NCI-H2227 (cell line): ENCODE results near the gene CROCC.
A peak's percentile ranks its signal among the peaks of the same experiment; 100 is the strongest.

Source experiments
- DNase-seq: peaks from one replicate; lab custom pipeline; 2025; ENCODE audit not compliant: unreplicated experiment; lab: John Stamatoyannopoulos, UW

The CROCC gene

GRCh38 chr1:16966282-16966681 lies 44.6 kb downstream of the CROCC start:
- no peak for DNase-seq

DNA sequence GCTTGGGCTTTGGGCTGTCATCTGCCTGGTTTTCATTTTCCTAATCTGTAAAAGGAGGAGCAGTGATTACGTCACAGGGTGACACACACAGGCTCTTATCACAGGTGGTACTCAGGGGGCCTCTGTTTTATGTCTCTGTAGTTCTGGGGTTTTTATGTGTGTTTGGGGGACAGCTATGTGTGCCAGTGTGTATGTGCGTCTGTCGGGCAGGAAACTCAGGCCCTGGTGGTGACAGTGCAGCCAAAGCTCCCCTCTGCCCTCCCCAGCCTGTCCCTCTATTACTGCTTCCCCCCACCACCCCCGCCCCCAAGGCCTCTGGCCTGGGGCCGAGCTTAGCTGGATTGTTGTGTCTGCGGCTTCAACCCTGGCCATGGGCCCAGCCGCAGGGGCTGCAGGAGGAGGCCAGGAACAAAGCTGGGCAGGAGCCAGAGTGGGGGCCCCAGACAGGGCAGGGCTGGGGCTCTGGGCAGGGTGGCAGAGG lies 45.4 kb downstream of the CROCC start:
- no peak for DNase-seq

GRCh38 chr1:16967962-16968361 lies 46.2 kb downstream of the CROCC start:
- DNase-seq: no peak

DNA sequence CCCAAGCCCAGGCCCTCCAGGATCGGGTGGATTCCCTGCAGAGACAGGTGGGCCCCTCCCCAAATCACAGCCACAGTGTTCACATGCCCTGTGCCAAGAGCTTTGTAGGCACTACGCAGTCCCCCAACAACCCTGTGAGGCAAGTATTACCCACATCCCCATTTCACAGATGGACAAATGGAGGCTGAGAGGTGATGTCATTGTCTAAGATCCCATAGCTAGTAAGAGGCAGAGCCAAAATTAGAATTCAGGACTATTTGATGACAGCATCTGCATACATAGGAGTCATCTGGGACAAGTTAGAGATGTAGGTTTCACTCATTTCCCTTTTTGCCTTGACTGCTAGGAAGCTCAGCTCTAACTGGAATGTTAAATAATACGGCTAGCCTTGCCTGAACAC lies 46.6 kb downstream of the CROCC start:
- DNase-seq: no peak

- DNase-seq: no peak
Observed at GRCh38 chr1:16969057-16969611, 47.4 kb downstream of the CROCC start.

- no peak for DNase-seq
Observed at GRCh38 chr1:16969651-16970050, 47.9 kb downstream of the CROCC start.

DNA sequence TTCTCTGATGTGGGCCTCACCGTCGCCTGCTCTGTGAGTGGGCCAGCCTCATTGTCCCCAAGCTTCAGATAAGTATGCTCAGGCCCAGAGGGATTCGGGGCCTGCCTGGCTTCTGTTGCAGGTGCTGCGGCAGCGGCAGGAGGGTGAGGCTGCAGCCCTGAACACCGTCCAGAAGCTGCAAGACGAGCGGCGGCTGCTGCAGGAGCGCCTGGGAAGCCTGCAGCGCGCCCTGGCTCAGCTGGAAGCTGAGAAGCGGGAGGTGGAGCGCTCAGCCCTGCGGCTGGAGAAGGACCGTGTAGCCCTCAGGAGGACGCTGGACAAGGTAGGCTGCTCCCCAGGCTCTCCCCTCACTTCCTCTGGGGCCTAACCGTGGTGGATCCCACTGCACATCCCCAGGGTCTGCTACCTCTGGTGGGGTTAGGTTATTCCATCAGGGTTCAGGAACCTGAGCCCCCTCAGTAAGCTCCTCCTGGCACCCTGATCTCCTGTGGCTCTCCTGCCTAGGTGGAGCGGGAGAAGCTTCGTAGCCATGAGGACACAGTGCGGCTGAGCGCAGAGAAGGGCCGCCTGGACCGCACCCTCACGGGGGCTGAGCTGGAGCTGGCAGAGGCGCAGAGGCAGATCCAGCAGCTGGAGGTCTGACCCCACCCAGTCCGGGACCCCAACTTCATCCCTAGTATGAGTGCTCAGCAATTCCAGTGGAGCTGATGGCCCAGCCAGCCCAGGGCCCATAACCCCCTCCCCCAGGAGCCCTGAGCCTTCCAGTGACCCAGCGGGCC lies 48.6 kb downstream of the CROCC start:
- DNase-seq: no peak

DNA sequence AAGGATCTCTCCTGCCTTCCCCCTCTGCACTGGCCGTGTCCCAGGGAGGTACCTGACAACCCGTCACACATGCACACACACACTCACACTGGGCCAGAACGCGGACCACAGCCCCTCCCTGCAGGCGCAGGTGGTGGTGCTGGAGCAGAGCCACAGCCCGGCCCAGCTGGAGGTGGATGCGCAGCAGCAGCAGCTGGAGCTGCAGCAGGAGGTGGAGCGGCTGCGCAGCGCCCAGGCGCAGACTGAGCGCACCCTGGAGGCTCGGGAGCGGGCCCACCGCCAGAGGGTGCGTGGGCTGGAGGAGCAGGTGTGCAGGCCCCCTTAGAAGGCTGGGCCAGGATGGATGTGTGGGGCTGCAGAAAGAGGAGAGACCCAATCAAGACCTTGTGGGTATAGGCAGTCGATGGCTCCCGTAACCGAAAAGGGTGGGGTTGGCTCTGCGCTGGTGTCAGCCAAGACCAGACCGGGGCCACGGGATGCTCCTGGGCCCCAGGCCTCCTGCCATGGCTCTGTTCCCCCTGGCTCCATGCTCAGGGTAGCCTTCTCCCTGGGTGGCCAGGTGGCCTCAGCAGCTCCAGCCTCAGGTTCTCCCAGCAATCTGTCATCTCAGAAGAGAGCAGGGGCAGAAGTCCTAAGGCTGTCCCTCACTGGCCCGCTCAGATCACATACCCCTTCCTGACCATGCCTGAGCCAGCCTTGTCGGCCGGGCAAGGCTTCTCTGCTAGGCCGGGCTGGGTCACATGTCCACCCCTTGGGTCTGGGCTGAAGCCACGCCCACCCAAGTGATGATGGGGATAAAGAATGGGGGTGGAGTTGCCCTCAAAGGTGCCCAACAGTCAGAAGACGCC lies 49.8 kb downstream of the CROCC start:
- peak; percentile 73 for DNase-seq

- DNase-seq: no peak
Observed at GRCh38 chr1:16972189-16972895, 50.6 kb downstream of the CROCC start.

- DNase-seq: no peak
Observed at GRCh38 chr1:16973215-16973614, 51.5 kb downstream of the CROCC start.

DNA sequence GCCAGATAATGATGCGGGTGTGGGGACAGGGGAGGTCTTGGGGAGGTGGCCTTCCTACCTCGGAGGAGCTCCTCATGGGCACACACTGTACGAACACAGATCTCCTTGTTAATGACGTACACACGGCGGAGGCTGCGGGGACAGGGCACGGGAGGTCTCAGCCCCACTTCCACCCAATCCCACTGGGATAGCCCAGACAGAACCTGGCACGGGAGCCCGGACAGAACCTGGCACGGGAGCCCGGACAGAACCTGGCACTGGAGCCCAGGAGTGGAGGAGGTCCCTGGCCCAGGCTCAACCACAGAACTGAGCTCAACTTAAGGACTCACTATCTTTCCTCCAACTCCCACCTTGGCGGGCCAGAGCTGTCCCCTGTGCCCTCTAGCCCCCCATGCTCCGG lies 53.5 kb downstream of the CROCC start:
- no peak for DNase-seq

- DNase-seq: no peak
Observed at GRCh38 chr1:16975838-16976237, 54.1 kb downstream of the CROCC start.

GRCh38 chr1:16976966-16977365 lies 55.2 kb downstream of the CROCC start:
- no peak for DNase-seq

DNA sequence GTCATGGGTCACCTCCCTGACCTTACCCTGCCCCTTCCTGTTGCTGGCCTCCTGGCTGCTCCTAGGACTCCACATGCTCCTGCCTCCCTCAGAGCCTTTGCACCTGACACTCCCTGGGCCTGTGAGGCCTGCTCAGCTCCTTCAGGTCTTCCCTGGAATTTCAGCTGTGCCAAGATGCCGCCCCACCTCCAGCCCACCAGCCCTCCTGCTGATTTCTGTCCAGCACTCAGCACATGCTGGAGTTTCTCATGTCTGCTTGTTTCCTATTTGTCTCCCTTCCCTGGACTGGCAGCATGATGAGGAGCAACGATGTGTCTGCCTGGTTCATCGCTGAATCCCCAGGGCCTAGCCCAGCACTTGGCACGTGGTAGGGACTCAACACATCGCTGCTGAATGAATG lies 55.6 kb downstream of the CROCC start:
- no peak for DNase-seq

- no peak for DNase-seq
Observed at GRCh38 chr1:16978139-16978538, 56.4 kb downstream of the CROCC start.

DNA sequence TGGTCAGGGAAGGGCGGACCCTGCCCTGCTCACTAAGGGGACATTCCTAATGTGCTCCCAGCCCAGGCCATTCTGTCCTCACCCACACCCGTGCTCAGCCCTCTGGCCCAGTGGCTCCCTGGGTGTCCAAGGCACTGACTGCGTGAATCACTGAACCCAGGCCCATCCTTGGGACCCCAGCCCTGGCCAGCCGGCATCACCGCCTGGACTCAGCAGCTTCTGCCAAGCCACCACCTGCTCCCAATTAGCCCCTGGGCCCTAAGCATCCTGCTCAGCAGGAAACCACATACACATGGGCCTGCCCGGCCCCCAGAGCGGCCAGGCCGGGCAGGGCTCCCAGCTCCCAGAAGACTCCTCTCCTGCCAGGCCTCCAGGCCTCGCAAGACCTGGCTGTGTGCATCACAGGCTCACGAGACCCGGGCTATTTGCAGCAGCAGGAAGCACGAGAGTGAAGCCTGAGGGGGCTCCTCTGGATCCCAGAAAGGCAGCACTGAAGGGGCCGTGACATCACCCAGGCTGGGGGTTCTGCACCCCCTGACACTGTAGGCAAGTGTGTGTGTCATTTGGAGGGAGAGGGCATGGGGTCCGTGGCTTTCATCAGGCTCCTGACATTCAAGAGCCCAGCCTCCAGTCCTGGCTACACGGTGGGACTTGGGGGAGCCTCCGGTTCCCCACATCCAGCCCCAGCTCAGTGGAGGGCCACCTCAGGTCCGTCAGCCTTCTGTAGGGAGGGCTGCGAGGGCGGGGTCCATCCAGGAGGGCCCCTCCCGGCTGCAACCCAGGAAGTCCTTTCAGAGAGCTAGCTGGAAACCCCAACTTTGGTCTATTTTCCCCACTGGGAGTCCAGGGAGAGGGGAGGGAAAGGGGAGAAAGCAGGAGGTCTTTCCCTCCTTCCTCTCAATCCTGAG lies 57.1 kb downstream of the CROCC start:
- DNase-seq: no peak

GRCh38 chr1:16979475-16980327 lies 58.0 kb downstream of the CROCC start:
- peak; percentile 32 for DNase-seq

- DNase-seq: peak; percentile 54
Observed at GRCh38 chr1:16980473-16981268, 58.9 kb downstream of the CROCC start, which contains the start of gene MFAP2. Gene MFAP2, minus strand, starts transcription at chr1:16980620. Its CDS starts 2,347 bp downstream, at chr1:16978273.
